Measurements from ENCODE around the gene BAIAP2. TPM values are rescaled to one million over a fixed set of nuclear protein-coding genes. Genes with fewer than 3 reads are reported as not detected.

Gene BAIAP2
- total RNA-seq, 2 experiments from 2014 or later, result 3.3 to 3.6 TPM

DNA sequence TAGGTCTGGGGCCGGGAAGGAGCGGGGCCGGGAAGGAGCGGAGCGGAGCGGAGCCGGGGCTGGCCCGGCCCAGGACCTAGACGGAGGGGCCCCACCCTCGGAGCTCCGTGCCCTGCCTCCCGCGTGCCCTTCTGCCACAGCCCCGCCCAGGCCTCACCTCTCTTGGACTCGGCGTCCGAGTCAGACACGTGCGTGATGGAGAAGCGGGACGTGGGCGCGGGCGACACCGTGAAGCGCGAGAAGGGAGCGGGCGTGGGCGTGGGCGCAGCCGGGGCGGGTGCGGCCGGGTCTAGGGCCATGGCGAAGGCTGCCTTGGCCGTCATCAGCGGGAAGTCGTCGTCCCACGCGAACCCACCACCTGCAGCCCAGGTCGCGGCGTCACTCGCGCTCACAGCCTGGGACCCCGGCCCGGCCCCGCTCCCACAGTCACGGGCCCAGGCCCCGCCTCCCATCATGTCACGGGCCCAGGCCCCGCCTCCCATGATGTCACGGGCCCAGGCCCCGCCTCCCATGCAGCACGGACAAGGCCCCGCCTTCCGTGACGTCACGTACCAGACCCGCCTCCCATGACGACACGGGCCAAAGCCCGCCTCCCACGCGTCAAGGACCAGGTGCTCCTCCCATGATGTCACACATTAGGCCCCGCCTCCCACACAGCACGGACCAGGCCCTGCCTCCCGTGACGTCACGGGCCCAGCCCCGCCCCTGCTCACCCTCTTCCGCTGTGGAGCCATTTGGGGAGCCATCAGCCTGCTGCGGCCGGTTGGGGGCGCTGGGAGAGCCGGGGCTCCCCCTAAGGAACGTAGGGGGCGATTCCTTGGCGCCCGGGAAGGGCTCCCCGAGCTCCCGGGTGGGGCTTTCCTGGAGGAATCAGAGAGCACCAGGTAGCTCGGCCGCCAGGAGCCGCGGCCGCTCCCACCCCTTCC, 84.5 kb downstream of the BAIAP2 start:
- Mint-ChIP-seq H3K27me3 (no peaks in the 10 kb centered on the region), H3K4me1 (ENCODE audit: low read depth) (peaks cover 5% of the 10 kb centered on the region), H3K4me3 (peak overlapping the region; percentile 60), H3K27ac (no peak overlapping the region), H3K36me3 (no peaks in the 10 kb centered on the region), H3K9me3 (no peaks in the 10 kb centered on the region)
- peak; percentile 93 for DNase-seq
- ChIA-PET POLR2A (no interaction called here), CTCF (interaction anchor here (1.5 kb wide), 1 partner anchor 96 kb away, joined by 3 read pairs; no protein-coding TSS in a partner anchor)
- intact Hi-C loops (cut with micrococcal nuclease), result no loop called here

DNA sequence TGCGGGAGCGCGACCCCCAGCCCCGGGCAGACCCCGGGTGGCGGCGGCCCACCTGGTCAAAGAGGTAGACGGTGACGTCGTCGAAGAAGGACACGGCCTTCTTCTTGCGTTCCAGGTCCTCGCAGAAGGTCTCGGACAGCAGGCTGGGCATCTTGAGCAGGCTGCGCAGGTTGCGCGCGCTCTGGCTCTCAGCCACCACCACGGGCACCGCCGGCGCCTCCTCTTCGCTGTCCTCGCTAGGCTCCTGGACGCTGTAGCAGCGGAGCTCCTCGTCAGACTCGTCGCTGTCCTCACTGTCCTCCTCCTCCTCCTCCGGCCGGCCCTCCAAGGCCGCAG, 85.2 kb downstream of the BAIAP2 start:
- peaks cover 5% of the 10 kb centered on the region for H3K4me1 Mint-ChIP-seq (ENCODE audit: low read depth)
- CTCF ChIA-PET, result interaction anchor here (1.5 kb wide), 1 partner anchor 96 kb away, joined by 3 read pairs; no protein-coding TSS in a partner anchor

GRCh38 chr17:81120695-81121621, 86.0 kb downstream of the BAIAP2 start:
- intact Hi-C loops (cut with micrococcal nuclease), result no loop called here
- H3K27me3 Mint-ChIP-seq, result no peaks in the 10 kb centered on the region
- H3K36me3 Mint-ChIP-seq, result no peaks in the 10 kb centered on the region
- ChIA-PET POLR2A (no interaction called here), CTCF (interaction anchor here (1.0 kb wide), 1 partner anchor 18 kb away, joined by 3 read pairs; no protein-coding TSS in a partner anchor)
- no peak for DNase-seq
- H3K27ac Mint-ChIP-seq, result no peak overlapping the region
- no peak overlapping the region for H3K4me3 Mint-ChIP-seq
- H3K4me1 Mint-ChIP-seq (ENCODE audit: low read depth), result peaks cover 5% of the 10 kb centered on the region
- H3K9me3 Mint-ChIP-seq, result no peaks in the 10 kb centered on the region

More for the DNA sequence above, 85.2 kb downstream of the BAIAP2 start:
- Mint-ChIP-seq H3K4me3 (no peak overlapping the region), H3K27ac (no peak overlapping the region), H3K9me3 (no peaks in the 10 kb centered on the region), H3K36me3 (no peaks in the 10 kb centered on the region), H3K27me3 (no peaks in the 10 kb centered on the region)
- POLR2A ChIA-PET, result no interaction called here
- DNase-seq, result no peak
- intact Hi-C loops (cut with micrococcal nuclease), result no loop called here

DNA sequence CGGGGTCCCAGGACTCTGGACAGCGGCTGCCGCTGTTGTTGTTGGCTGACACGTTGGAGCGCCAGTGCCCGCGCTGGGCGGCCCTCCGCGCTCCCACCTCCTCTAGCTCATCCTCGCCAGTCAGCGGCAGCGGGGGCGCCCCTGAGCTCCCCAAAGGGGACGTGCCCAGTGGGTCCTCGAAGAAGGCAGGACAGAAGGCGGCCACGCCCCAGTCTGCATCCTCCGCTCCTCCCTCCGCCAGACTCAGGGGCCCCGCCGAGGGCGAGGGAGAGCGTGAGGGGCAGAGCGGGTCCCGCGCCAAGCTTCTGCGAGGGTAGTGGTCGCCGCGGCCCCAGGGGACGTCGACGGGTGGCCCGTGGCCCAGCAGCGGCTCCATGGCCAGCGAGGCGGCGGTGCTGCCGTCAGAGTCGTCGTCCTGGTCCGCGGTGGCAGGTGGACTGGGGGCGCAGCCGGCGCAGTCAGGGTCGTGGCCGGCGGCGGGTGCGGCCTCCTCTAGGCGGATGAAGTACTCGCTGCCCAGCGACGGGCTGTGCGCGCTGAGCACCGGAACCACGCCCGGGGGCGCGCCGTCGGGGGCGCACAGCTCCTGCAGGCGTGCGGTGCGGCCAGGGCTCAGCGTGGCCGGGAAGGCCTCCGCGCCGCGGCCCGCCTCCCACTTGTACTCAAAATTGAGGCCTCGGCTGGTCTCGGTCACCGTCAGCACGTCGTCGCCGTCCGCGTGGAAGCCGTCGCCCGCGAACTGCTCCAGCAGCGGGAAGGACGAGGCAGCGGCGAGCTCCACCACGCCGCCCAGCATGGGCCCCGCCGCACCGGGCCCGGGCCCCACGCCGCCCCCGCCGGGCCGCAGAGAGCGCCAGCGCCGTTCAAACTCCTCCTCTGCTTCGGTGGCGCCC, 87.1 kb downstream of the BAIAP2 start:
- no peak overlapping the region for H3K27ac Mint-ChIP-seq
- intact Hi-C loops (cut with micrococcal nuclease), result no loop called here
- no peaks in the 10 kb centered on the region for H3K27me3 Mint-ChIP-seq
- DNase-seq, result no peak
- no peaks in the 10 kb centered on the region for H3K9me3 Mint-ChIP-seq
- no peak overlapping the region for H3K4me3 Mint-ChIP-seq
- POLR2A ChIA-PET, result no interaction called here
- H3K36me3 Mint-ChIP-seq, result no peaks in the 10 kb centered on the region
- CTCF ChIA-PET, result interaction anchor here (1.0 kb wide), 1 partner anchor 20 kb away, joined by 3 read pairs; no protein-coding TSS in a partner anchor
- H3K4me1 Mint-ChIP-seq (ENCODE audit: low read depth), result peaks cover 5% of the 10 kb centered on the region

DNA sequence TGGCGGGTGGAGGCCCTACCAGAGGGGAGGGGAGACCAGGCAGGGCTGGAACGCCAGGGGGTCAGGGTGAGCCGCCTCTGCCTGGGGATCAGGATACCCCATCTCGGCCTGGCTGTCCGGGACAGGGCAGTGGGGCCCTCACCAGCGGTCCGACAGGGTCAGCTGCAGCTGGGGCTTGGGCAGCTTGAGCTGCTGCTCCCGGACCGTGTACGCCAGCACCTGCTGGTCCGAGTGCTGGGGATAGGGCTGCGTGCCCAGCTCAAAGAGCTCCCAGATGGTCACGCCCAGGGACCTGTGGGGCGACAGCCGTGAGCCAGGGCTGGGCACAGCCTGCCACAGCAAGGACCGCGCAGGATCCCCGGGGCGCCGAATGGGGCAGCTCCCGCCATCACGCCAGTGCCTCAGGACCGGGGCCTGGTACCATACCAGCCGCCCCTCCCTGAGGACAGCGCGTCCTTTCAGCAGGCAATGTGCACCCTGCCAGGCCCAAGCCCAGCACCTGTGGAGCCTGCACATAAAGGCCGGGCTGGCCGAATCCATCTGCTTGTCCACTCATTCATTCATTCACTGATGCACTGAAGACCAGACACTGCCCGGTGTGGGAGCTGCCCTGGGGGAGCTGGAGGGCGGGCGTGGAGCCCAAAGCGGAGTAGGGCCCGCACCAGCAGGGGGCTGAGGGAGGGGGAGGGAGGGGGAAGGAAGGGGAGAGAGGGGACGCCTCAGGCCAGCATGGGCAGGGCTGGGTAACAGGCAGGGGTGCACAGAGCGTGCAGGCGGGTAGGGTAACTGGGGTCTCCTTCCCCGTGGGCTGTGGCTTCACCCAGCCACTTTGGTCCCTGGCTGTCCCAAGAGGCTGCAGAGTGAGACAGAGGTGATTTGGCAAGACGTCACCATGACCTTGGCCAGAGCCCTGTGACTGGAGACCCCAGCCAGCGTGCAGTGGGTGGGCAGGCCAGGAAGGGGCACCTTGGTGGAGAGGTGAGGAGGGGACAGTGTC, 88.4 kb downstream of the BAIAP2 start:
- Mint-ChIP-seq H3K4me3 (no peak overlapping the region), H3K9me3 (no peaks in the 10 kb centered on the region), H3K27ac (no peak overlapping the region), H3K36me3 (no peaks in the 10 kb centered on the region), H3K27me3 (no peaks in the 10 kb centered on the region), H3K4me1 (ENCODE audit: low read depth) (peaks cover 5% of the 10 kb centered on the region)
- no peak for DNase-seq
- CTCF ChIA-PET, result no interaction called here
- POLR2A ChIA-PET, result no interaction called here
- intact Hi-C loops (cut with micrococcal nuclease), result no loop called here

DNA sequence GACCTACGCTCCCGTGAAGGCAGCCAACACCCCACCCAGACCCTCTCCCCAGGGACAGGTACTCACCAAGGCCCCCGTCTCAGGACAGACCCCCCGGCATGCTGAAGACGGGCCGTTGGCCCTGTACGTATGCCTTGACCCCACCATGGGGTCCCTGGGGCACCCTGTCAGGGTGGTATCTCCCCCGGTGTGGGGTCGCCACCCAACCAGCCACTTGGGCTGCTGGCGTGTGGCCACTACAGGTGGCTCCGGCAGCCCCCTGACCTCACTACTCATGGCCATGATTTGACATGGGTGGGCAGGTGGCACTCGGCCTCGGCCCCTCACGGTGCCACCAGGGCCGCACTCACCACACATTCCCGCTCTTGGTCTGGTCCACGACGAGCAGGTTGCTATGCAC, 89.4 kb downstream of the BAIAP2 start:
- Mint-ChIP-seq H3K27ac (no peak overlapping the region), H3K4me1 (ENCODE audit: low read depth) (peaks cover 2% of the 10 kb centered on the region), H3K4me3 (no peak overlapping the region), H3K36me3 (no peaks in the 10 kb centered on the region), H3K27me3 (no peaks in the 10 kb centered on the region), H3K9me3 (no peaks in the 10 kb centered on the region)
- no peak for DNase-seq
- CTCF ChIA-PET, result no interaction called here
- POLR2A ChIA-PET, result no interaction called here
- intact Hi-C loops (cut with micrococcal nuclease), result no loop called here

GRCh38 chr17:81125573-81126081, 90.7 kb downstream of the BAIAP2 start:
- ChIA-PET POLR2A (no interaction called here), CTCF (no interaction called here)
- intact Hi-C loops (cut with micrococcal nuclease), result no loop called here
- H3K4me1 Mint-ChIP-seq (ENCODE audit: low read depth), result no peaks in the 10 kb centered on the region
- H3K27me3 Mint-ChIP-seq, result no peaks in the 10 kb centered on the region
- H3K9me3 Mint-ChIP-seq, result no peaks in the 10 kb centered on the region
- no peak overlapping the region for H3K4me3 Mint-ChIP-seq
- H3K36me3 Mint-ChIP-seq, result no peaks in the 10 kb centered on the region
- H3K27ac Mint-ChIP-seq, result no peak overlapping the region
- no peak for DNase-seq

DNA sequence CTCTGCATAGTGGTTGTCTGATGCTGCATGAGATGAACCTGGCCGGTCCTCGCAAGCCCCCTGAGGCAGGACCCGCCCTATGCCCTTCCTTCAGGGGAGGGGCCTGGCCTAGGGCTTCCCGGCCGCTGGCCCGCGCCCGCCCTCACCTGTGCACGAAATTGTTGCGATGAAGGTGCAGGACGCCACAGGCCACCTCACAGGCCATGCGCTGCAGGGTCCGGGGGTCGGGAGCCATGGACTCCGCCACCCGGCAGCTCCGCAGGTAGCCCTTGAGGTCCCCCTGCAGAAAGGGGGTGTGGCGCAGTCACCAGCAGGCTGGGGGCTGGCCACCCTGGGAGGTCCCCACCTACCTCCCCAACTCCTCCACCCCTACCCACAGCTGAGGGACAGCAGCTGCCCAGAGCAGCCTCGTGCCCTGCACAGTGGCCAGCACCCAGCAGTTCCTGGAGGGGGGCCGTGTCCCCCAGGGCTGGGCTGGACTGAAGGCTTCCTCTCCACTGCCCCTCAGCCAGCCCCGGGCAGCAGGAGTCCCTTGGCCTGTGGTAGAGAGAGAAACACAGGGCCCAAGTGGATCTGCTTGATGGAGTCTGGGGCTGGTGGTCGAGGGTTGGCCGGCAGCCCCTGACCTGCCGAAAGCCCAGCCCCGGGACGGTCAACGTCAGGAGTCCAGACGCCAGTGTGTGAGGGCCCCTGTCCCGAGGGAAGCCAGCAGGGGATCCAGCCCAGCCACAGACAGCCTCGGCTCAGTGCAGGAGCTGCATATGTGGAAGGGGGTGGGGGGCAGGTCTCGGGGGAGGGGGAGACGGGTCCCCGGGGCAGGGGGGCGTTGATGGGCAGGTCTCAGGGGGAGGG, 91.6 kb downstream of the BAIAP2 start:
- H3K4me1 Mint-ChIP-seq (ENCODE audit: low read depth), result no peaks in the 10 kb centered on the region
- H3K36me3 Mint-ChIP-seq, result no peaks in the 10 kb centered on the region
- POLR2A ChIA-PET, result no interaction called here
- H3K27ac Mint-ChIP-seq, result no peak overlapping the region
- H3K4me3 Mint-ChIP-seq, result no peak overlapping the region
- no peaks in the 10 kb centered on the region for H3K27me3 Mint-ChIP-seq
- intact Hi-C loops (cut with micrococcal nuclease), result no loop called here
- CTCF ChIA-PET, result no interaction called here
- H3K9me3 Mint-ChIP-seq, result no peaks in the 10 kb centered on the region
- DNase-seq, result no peak

- no peak overlapping the region for H3K27ac Mint-ChIP-seq
- H3K27me3 Mint-ChIP-seq, result no peaks in the 10 kb centered on the region
- no peaks in the 10 kb centered on the region for H3K4me1 Mint-ChIP-seq (ENCODE audit: low read depth)
- intact Hi-C loops (cut with micrococcal nuclease), result no loop called here
- no peak overlapping the region for H3K4me3 Mint-ChIP-seq
- POLR2A ChIA-PET, result no interaction called here
- DNase-seq, result no peak
- CTCF ChIA-PET, result no interaction called here
- no peaks in the 10 kb centered on the region for H3K36me3 Mint-ChIP-seq
- H3K9me3 Mint-ChIP-seq, result no peaks in the 10 kb centered on the region
These were observed 92.1 kb downstream of the BAIAP2 start for GRCh38 chr17:81127133-81127455.

- DNase-seq, result no peak
- intact Hi-C loops (cut with micrococcal nuclease), result no loop called here
These were observed 92.7 kb downstream of the BAIAP2 start for GRCh38 chr17:81127526-81128177.

More at GRCh38 chr17:81127526-81128177, 92.7 kb downstream of the BAIAP2 start:
- H3K9me3 Mint-ChIP-seq, result no peaks in the 10 kb centered on the region
- no peaks in the 10 kb centered on the region for H3K27me3 Mint-ChIP-seq
- CTCF ChIA-PET, result no interaction called here
- H3K4me1 Mint-ChIP-seq (ENCODE audit: low read depth), result no peaks in the 10 kb centered on the region
- POLR2A ChIA-PET, result no interaction called here
- H3K27ac Mint-ChIP-seq, result no peak overlapping the region
- no peak overlapping the region for H3K4me3 Mint-ChIP-seq
- no peaks in the 10 kb centered on the region for H3K36me3 Mint-ChIP-seq

Data from activated CD4-positive, alpha-beta memory T cell treated with anti-CD3 and anti-CD28 coated beads for 36 hours (primary cell).